Liver (tissue), 3 donors: ENCODE results near the gene CLMN.

Experiments
- ATF3 ChIP-seq: IDR thresholded peaks from 2 replicates; pipeline ENCODE4 v1.6.1; 2016; ENCODE audit warnings: antibody characterized with exemption
- CTCF ChIP-seq: fragments of 150-350 bp; IDR thresholded peaks from 2 replicates; pipeline ENCODE4 v1.5.1; 2017; ENCODE audit warnings: improper control_type of control experiment, low read depth, low read length; ENCODE audit not compliant: missing input control
- EGR1 ChIP-seq, 2 donors: IDR thresholded peaks; 2 replicates each; pipeline ENCODE4 v1.6.1; 2016 to 2018; ENCODE audit warnings: antibody characterized with exemption in 2 of 2, low read depth in 2 of 2
- GABPA ChIP-seq, 2 donors: IDR thresholded peaks in 1 of 2; conservative IDR thresholded peaks in 1 of 2; 2 replicates each; pipeline ENCODE4 v1.6.1; 2016; ENCODE audit warnings: antibody characterized with exemption in 2 of 2, mild to moderate bottlenecking in 1 of 2, moderate library complexity in 1 of 2
- JUND ChIP-seq, 2 donors: IDR thresholded peaks; 2 replicates each; pipeline ENCODE4 v1.6.1; 2016; ENCODE audit warnings: antibody characterized with exemption in 2 of 2
- MAX ChIP-seq: IDR thresholded peaks from 2 replicates; pipeline ENCODE4 v1.6.1; 2016; ENCODE audit warnings: antibody characterized with exemption
- NR2F2 ChIP-seq: IDR thresholded peaks from 2 replicates; pipeline ENCODE4 v1.6.1; 2016; ENCODE audit warnings: antibody characterized with exemption
- RAD21 ChIP-seq, 2 donors: IDR thresholded peaks; 2 replicates each; pipeline ENCODE4 v1.6.1; 2016; ENCODE audit warnings: antibody characterized with exemption in 2 of 2, mild to moderate bottlenecking in 2 of 2
- REST ChIP-seq: IDR thresholded peaks from 2 replicates; pipeline ENCODE4 v1.6.1; 2016; ENCODE audit warnings: antibody characterized with exemption, mild to moderate bottlenecking
- SP1 ChIP-seq: IDR thresholded peaks from 2 replicates; pipeline ENCODE4 v1.6.1; 2018; ENCODE audit warnings: antibody characterized with exemption, mild to moderate bottlenecking
- TAF1 ChIP-seq: conservative IDR thresholded peaks from 2 replicates; pipeline ENCODE4 v1.6.1; 2016; ENCODE audit warnings: antibody characterized with exemption, mild to moderate bottlenecking
- YY1 ChIP-seq: IDR thresholded peaks from 2 replicates; pipeline ENCODE4 v1.6.1; 2016; ENCODE audit warnings: antibody characterized with exemption, mild to moderate bottlenecking
- ZBTB33 ChIP-seq: IDR thresholded peaks from 2 replicates; pipeline ENCODE4 v1.6.1; 2016; ENCODE audit warnings: antibody characterized with exemption
- donor health status: healthy.
- donor health status: healthy.

- TF ChIP-seq MAX = no peak
- no peak for TF ChIP-seq CTCF
- TF ChIP-seq JUND (IDR thresholded peaks at IDR 0.05) = no peak
- TF ChIP-seq GABPA (IDR thresholded peaks at IDR 0.05 in 1 of 2, conservative IDR thresholded peaks at IDR 0.05 in 1 of 2) = no peak
- TF ChIP-seq SP1 = no peak
- no peak for TF ChIP-seq REST
- no peak for TF ChIP-seq TAF1
- no peak for TF ChIP-seq RAD21 (IDR thresholded peaks at IDR 0.05)
- no peak for TF ChIP-seq ZBTB33
- no peak for TF ChIP-seq NR2F2
- no peak for TF ChIP-seq ATF3
- TF ChIP-seq EGR1 (IDR thresholded peaks at IDR 0.05; ENCODE audit: low read depth in 2 of 2) = no peak
- no peak for TF ChIP-seq YY1
These were observed 63.0 kb downstream of the CLMN start for GRCh38 chr14:95256776-95257060.
